HG03342 (cell line): ENCODE data around the gene ZDHHC14.

Experiments
- ATAC-seq: cut with Tn5 transposase; IDR thresholded peaks from one replicate; pipeline ENCODE4 v1.9.1; 2021; ENCODE audit warnings: mild to moderate bottlenecking, moderate library complexity; ENCODE audit not compliant: unreplicated experiment

Gene ZDHHC14

GRCh38 chr6:157436944-157437336 is 56.0 kb downstream of the ZDHHC14 start:
- no peak for ATAC-seq

GRCh38 chr6:157438611-157439111 is 57.7 kb downstream of the ZDHHC14 start:
- ATAC-seq = no peak

GRCh38 chr6:157440171-157440570 is 59.2 kb downstream of the ZDHHC14 start:
- no peak for ATAC-seq

GRCh38 chr6:157442291-157442690 is 61.3 kb downstream of the ZDHHC14 start:
- no peak for ATAC-seq

- ATAC-seq = peak; percentile 91
These were observed 62.2 kb downstream of the ZDHHC14 start for GRCh38 chr6:157443066-157443800.

GRCh38 chr6:157445277-157446009 is 64.5 kb downstream of the ZDHHC14 start:
- ATAC-seq = no peak

GRCh38 chr6:157447735-157448134 is 66.7 kb downstream of the ZDHHC14 start:
- ATAC-seq = no peak

- ATAC-seq = no peak
These were observed 68.6 kb downstream of the ZDHHC14 start for GRCh38 chr6:157449610-157450009.

GRCh38 chr6:157450931-157451742 is 70.1 kb downstream of the ZDHHC14 start:
- ATAC-seq = no peak

- ATAC-seq = no peak
These were observed 71.1 kb downstream of the ZDHHC14 start for GRCh38 chr6:157452096-157452495.

- ATAC-seq = no peak
These were observed 72.1 kb downstream of the ZDHHC14 start for GRCh38 chr6:157453131-157453530.

GRCh38 chr6:157453978-157454377 is 73.0 kb downstream of the ZDHHC14 start:
- ATAC-seq = no peak

- ATAC-seq = no peak
These were observed 74.0 kb downstream of the ZDHHC14 start for GRCh38 chr6:157454762-157455714.

- ATAC-seq = no peak
These were observed 74.9 kb downstream of the ZDHHC14 start for GRCh38 chr6:157455731-157456523.

- ATAC-seq = peak; percentile 55
These were observed 75.5 kb downstream of the ZDHHC14 start for GRCh38 chr6:157456524-157456829.

- ATAC-seq = no peak
These were observed 76.8 kb downstream of the ZDHHC14 start for GRCh38 chr6:157457787-157458186.

- no peak for ATAC-seq
These were observed 78.3 kb downstream of the ZDHHC14 start for GRCh38 chr6:157459327-157459726.

- ATAC-seq = no peak
These were observed 79.4 kb downstream of the ZDHHC14 start for GRCh38 chr6:157460182-157460999.
